Measurements from ENCODE around the gene RXRB.

Gene RXRB

GRCh38 chr6:33213166-33213988, 12.9 kb upstream of the RXRB start:
- H3K4me3 Mint-ChIP-seq: peak overlapping the region; percentile 90 to 95 (median 94)
- TF ChIP-seq CTCF (IDR thresholded peaks at IDR 0.05; ENCODE audit: unreplicated experiment in 3 of 3): no peak
- H3K4me1 Mint-ChIP-seq: peaks cover 29% of the 10 kb centered on the region
- H3K27ac Mint-ChIP-seq: peak overlapping the region; percentile 62 to 83 (median 63)
- no peaks in the 10 kb centered on the region for H3K9me3 Mint-ChIP-seq
- H3K36me3 Mint-ChIP-seq (ENCODE audit: low read depth): peaks cover 21% of the 10 kb centered on the region
- H3K27me3 Mint-ChIP-seq (ENCODE audit: low read depth): peaks cover 6% of the 10 kb centered on the region

GRCh38 chr6:33212857-33213165, 12.3 kb upstream of the RXRB start:
- no peak for TF ChIP-seq CTCF (IDR thresholded peaks at IDR 0.05; ENCODE audit: unreplicated experiment in 3 of 3)
- H3K9me3 Mint-ChIP-seq: no peaks in the 10 kb centered on the region
- peak overlapping the region; percentile 62 to 83 (median 63) for H3K27ac Mint-ChIP-seq
- peak overlapping the region; percentile 90 to 95 (median 94) for H3K4me3 Mint-ChIP-seq
- H3K4me1 Mint-ChIP-seq: peaks cover 29% of the 10 kb centered on the region
- H3K27me3 Mint-ChIP-seq (ENCODE audit: low read depth): peaks cover under 1% of the 10 kb centered on the region
- peaks cover 21% of the 10 kb centered on the region for H3K36me3 Mint-ChIP-seq (ENCODE audit: low read depth)

- Mint-ChIP-seq H3K9me3 (no peaks in the 10 kb centered on the region), H3K4me3 (peak overlapping the region; percentile 90 to 95 (median 94)), H3K27ac (peak overlapping the region in 1 of 3 experiments; percentile 63), H3K4me1 (peaks cover 29% of the 10 kb centered on the region), H3K27me3 (ENCODE audit: low read depth) (no peaks in the 10 kb centered on the region), H3K36me3 (ENCODE audit: low read depth) (peaks cover 21% of the 10 kb centered on the region)
- TF ChIP-seq CTCF (IDR thresholded peaks at IDR 0.05; ENCODE audit: unreplicated experiment in 3 of 3): no peak
Measured at GRCh38 chr6:33211666-33212422, 11.4 kb upstream of the RXRB start.

- Mint-ChIP-seq H3K9me3 (no peaks in the 10 kb centered on the region), H3K4me1 (peaks cover 33% of the 10 kb centered on the region), H3K27me3 (ENCODE audit: low read depth) (no peaks in the 10 kb centered on the region), H3K27ac (peak overlapping the region in 1 of 3 experiments; percentile 43), H3K4me3 (peak overlapping the region in 2 of 3 experiments; percentile 26 to 94), H3K36me3 (ENCODE audit: low read depth) (peaks cover 21% of the 10 kb centered on the region)
- TF ChIP-seq CTCF (IDR thresholded peaks at IDR 0.05; ENCODE audit: unreplicated experiment in 3 of 3): no peak
Measured at GRCh38 chr6:33211136-33211535, 10.7 kb upstream of the RXRB start.

- peak overlapping the region; percentile 90 to 99 (median 94) for H3K4me3 Mint-ChIP-seq
- H3K9me3 Mint-ChIP-seq: no peaks in the 10 kb centered on the region
- peak overlapping the region in 1 of 3 experiments; percentile 84 for H3K27ac Mint-ChIP-seq
- peaks cover 21% of the 10 kb centered on the region for H3K36me3 Mint-ChIP-seq (ENCODE audit: low read depth)
- H3K27me3 Mint-ChIP-seq (ENCODE audit: low read depth): no peaks in the 10 kb centered on the region
- H3K4me1 Mint-ChIP-seq: peaks cover 46% of the 10 kb centered on the region
- TF ChIP-seq CTCF (IDR thresholded peaks at IDR 0.05; ENCODE audit: unreplicated experiment in 3 of 3): no peak
Measured at GRCh38 chr6:33209856-33210255, 9.4 kb upstream of the RXRB start.

All from nephron (organoid).